ENCODE measurements around the gene RNASE13. TPM values are rescaled to one million over a fixed set of nuclear protein-coding genes. Genes with fewer than 3 reads are reported as not detected.
"Not testable (repeated sequence)": the region's sequence is repeated elsewhere in the genome, so short reads cannot be mapped to it uniquely, and the experiment has no call there.

RNASE13 gene
- total RNA-seq, 1 donor from 2014 or later: not detected

GRCh38 chr14:21042918-21043317 is 8.3 kb upstream of the RNASE13 start:
- peaks cover 7% of the 10 kb centered on the region for H3K27me3 Mint-ChIP-seq
- no peaks in the 10 kb centered on the region for H3K9me3 Mint-ChIP-seq
- no peak for TF ChIP-seq CTCF (conservative IDR thresholded peaks at IDR 0.05)
- no peaks in the 10 kb centered on the region for H3K36me3 Mint-ChIP-seq
- no peak overlapping the region for H3K27ac Mint-ChIP-seq
- H3K4me3 Mint-ChIP-seq: no peak overlapping the region
- H3K4me1 Mint-ChIP-seq (ENCODE audit: unreplicated experiment): peaks cover 25% of the 10 kb centered on the region
- no peak for DNase-seq (ENCODE audit: extremely low spot score, unreplicated experiment)

GRCh38 chr14:21041676-21042433 is 7.2 kb upstream of the RNASE13 start, which contains the start of gene RNASE7:
Gene RNASE7 (plus strand): TSS chr14:21042362. CDS start chr14:21042993, 631 bp downstream.
- peak within 1 kb of the TSS; percentile 60 for H3K27ac Mint-ChIP-seq

GRCh38 chr14:21040941-21041340 is 6.3 kb upstream of the RNASE13 start:
- not testable (repeated sequence) for H3K27ac Mint-ChIP-seq; H3K9me3 Mint-ChIP-seq; H3K27me3 Mint-ChIP-seq; H3K36me3 Mint-ChIP-seq; H3K4me3 Mint-ChIP-seq; DNase-seq (ENCODE audit: extremely low spot score, unreplicated experiment)
- H3K4me1 Mint-ChIP-seq (ENCODE audit: unreplicated experiment): peaks cover 21% of the 10 kb centered on the region

More at GRCh38 chr14:21041676-21042433, 7.2 kb upstream of the RNASE13 start, which contains the start of gene RNASE7:
- TF ChIP-seq CTCF (conservative IDR thresholded peaks at IDR 0.05): no peak
- DNase-seq (ENCODE audit: extremely low spot score, unreplicated experiment): no peak
- Mint-ChIP-seq H3K4me1 (ENCODE audit: unreplicated experiment) (peaks cover 21% of the 10 kb centered on the region), H3K9me3 (no peaks in the 10 kb centered on the region), H3K36me3 (no peaks in the 10 kb centered on the region), H3K4me3 (peak within 1 kb of the TSS; percentile 8), H3K27me3 (peaks cover 7% of the 10 kb centered on the region)

- peaks cover 7% of the 10 kb centered on the region for H3K27me3 Mint-ChIP-seq
- no peaks in the 10 kb centered on the region for H3K36me3 Mint-ChIP-seq
- peak overlapping the region; percentile 11 for H3K4me3 Mint-ChIP-seq
- H3K9me3 Mint-ChIP-seq: no peaks in the 10 kb centered on the region
- DNase-seq (ENCODE audit: extremely low spot score, unreplicated experiment): no peak
- peaks cover 21% of the 10 kb centered on the region for H3K4me1 Mint-ChIP-seq (ENCODE audit: unreplicated experiment)
- peak overlapping the region; percentile 42 for H3K27ac Mint-ChIP-seq
- no peak for TF ChIP-seq CTCF (conservative IDR thresholded peaks at IDR 0.05)
These were observed 5.8 kb upstream of the RNASE13 start for GRCh38 chr14:21040370-21040925.

GRCh38 chr14:21039585-21040369 is 5.2 kb upstream of the RNASE13 start:
- H3K36me3 Mint-ChIP-seq: no peaks in the 10 kb centered on the region
- peaks cover 21% of the 10 kb centered on the region for H3K4me1 Mint-ChIP-seq (ENCODE audit: unreplicated experiment)
- peaks cover 7% of the 10 kb centered on the region for H3K27me3 Mint-ChIP-seq
- peak; percentile 77 for TF ChIP-seq CTCF (conservative IDR thresholded peaks at IDR 0.05)
- DNase-seq (ENCODE audit: extremely low spot score, unreplicated experiment): no peak
- no peaks in the 10 kb centered on the region for H3K9me3 Mint-ChIP-seq
- peak overlapping the region; percentile 11 for H3K4me3 Mint-ChIP-seq
- peak overlapping the region; percentile 42 for H3K27ac Mint-ChIP-seq

Measured in type B pancreatic cell (in vitro differentiated cells).